ENCODE data around the gene PRDM5. TPM values are rescaled to one million over a fixed set of nuclear protein-coding genes. Genes with fewer than 3 reads are reported as not detected.

The PRDM5 gene
- total RNA-seq, 1 donor: 30.7 TPM

GRCh38 chr4:120835342-120835741, 87.2 kb downstream of the PRDM5 start:
- no peak for TF ChIP-seq CTCF (IDR thresholded peaks at IDR 0.05; ENCODE audit: insufficient read depth, low read depth, low read length)

GRCh38 chr4:120830204-120830603, 92.3 kb downstream of the PRDM5 start:
- H3K4me3 ChIP-seq (ENCODE audit: low read depth, low read length): no peak overlapping the region
- no peak for TF ChIP-seq CTCF (IDR thresholded peaks at IDR 0.05; ENCODE audit: insufficient read depth, low read depth, low read length)
- DNase-seq (ENCODE audit: low read depth): peak; percentile 61

More at GRCh38 chr4:120835342-120835741, 87.2 kb downstream of the PRDM5 start:
- no peak overlapping the region for H3K4me3 ChIP-seq (ENCODE audit: low read depth, low read length)
- no peak for DNase-seq (ENCODE audit: low read depth)

- no peak overlapping the region for H3K4me3 ChIP-seq (ENCODE audit: low read depth, low read length)
- no peak for TF ChIP-seq CTCF (IDR thresholded peaks at IDR 0.05; ENCODE audit: insufficient read depth, low read depth, low read length)
- DNase-seq (ENCODE audit: low read depth): peak; percentile 74
Measured at GRCh38 chr4:120829113-120829831, 93.3 kb downstream of the PRDM5 start.

DNA sequence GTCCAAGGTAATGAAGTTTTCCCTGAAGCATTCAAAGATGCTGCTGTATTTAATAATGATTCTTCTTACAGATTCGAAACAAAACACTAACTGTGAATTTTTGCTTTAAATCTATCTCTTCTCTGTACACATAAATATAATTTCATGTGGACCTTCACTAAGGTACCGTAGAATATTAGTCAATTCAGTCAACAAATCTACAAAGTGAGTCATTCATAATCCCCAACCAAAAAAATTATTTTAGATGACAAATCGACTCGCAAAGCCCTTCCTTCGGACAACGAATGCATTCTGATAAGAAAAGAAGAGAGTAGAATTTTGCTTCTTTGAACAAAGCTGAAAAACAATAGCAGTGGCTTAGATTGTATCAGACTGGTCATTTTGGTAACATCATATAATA, 95.7 kb downstream of the PRDM5 start:
- H3K4me3 ChIP-seq (ENCODE audit: low read depth, low read length): no peak overlapping the region
- TF ChIP-seq CTCF (IDR thresholded peaks at IDR 0.05; ENCODE audit: insufficient read depth, low read depth, low read length): no peak
- DNase-seq (ENCODE audit: low read depth): no peak

DNA sequence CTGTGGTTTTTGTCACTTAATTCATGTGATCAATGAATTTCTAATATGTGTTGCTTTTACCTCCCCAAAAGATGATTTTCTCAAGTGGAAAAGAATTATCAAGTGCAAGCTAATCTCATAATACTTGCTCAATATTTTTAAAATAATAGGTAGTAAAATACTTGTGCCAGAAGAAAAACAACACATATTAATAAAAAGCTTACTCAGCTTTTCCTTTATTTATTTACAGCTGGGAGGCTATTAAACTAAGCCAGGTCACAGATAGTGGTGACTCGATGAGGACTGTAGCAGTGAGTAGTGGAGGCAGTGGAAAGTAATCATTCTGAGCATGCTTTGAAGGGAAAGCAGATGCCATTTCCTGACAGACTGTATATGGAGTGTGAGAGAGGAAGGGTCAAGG, 96.1 kb downstream of the PRDM5 start:
- TF ChIP-seq CTCF (IDR thresholded peaks at IDR 0.05; ENCODE audit: insufficient read depth, low read depth, low read length): no peak
- H3K4me3 ChIP-seq (ENCODE audit: low read depth, low read length): no peak overlapping the region
- DNase-seq (ENCODE audit: low read depth): peak; percentile 42

DNA sequence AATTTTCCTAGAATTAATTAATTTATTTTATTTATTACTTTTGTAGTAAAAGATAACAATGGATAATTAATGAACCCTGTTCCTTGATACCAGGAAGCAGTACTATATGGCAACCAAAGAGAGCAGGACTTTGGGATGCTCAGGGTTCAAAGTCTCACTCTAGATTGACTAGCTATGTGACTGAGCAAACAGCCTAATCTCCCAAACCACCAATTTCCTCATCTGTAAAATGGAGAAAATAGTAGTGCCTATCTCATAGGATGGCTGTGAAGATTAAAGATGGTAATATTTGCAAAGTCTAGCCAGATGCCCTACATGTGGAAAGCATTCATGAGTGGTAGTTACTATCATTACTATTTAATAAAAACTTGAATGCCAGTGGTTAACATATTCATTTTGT, 97.6 kb downstream of the PRDM5 start:
- TF ChIP-seq CTCF (IDR thresholded peaks at IDR 0.05; ENCODE audit: insufficient read depth, low read depth, low read length): no peak
- H3K4me3 ChIP-seq (ENCODE audit: low read depth, low read length): no peak overlapping the region
- no peak for DNase-seq (ENCODE audit: low read depth)

DNA sequence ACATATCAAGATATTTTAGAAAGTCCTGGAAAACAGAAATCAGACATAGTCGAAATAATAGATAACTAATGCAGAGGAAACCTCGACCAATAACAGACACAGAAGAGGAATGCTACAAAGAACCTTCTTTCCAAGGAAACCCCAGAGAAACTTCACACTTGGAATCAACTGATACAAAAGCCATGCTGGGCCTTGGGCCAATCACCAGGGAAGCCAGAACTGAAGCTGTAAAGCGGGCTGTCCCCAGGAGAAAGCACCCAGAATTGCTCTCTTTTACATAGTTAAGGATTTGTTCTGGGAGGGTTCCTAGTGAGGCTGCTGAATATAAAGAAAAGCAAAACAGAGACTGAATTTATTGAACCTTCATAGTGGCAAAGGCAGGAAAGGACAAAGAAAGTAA, 100.5 kb downstream of the PRDM5 start:
- TF ChIP-seq CTCF (IDR thresholded peaks at IDR 0.05; ENCODE audit: insufficient read depth, low read depth, low read length): no peak
- DNase-seq (ENCODE audit: low read depth): no peak

More for the DNA sequence above, 100.5 kb downstream of the PRDM5 start:
- H3K4me3 ChIP-seq (ENCODE audit: low read depth, low read length): no peak overlapping the region

Data from fibroblast of villous mesenchyme (primary cell).